T-helper 22 cell (primary cell): Measurements from ENCODE around the gene FOXD3.
"Not testable (repeated sequence)": the region's sequence is repeated elsewhere in the genome, so short reads cannot be mapped to it uniquely, and the experiment has no call there.

Experiments used
- DNase-seq: peaks from one replicate; pipeline ENCODE4 v3.0.0-alpha.2; 2020; ENCODE audit warnings: low read depth

FOXD3 gene

GRCh38 chr1:63321066-63321784 is 1.1 kb upstream of the FOXD3 start:
- DNase-seq = no peak

GRCh38 chr1:63321785-63322113 is 618 bp upstream of the FOXD3 start:
- no peak for DNase-seq

- DNase-seq = no peak
Observed at GRCh38 chr1:63322944-63323864, 837 bp downstream of the FOXD3 start.

GRCh38 chr1:63323865-63324778 is 1.8 kb downstream of the FOXD3 start:
- no peak for DNase-seq

- no peak for DNase-seq
Observed at GRCh38 chr1:63324779-63325119, 2.4 kb downstream of the FOXD3 start.

GRCh38 chr1:63325279-63325985 is 3.1 kb downstream of the FOXD3 start:
- no peak for DNase-seq

GRCh38 chr1:63326106-63326472 is 3.7 kb downstream of the FOXD3 start:
- no peak for DNase-seq

GRCh38 chr1:63326473-63327380 is 4.4 kb downstream of the FOXD3 start:
- no peak for DNase-seq

GRCh38 chr1:63327417-63328054 is 5.2 kb downstream of the FOXD3 start:
- DNase-seq = no peak

- no peak for DNase-seq
Observed at GRCh38 chr1:63328122-63328521, 5.8 kb downstream of the FOXD3 start.

GRCh38 chr1:63328781-63329180 is 6.4 kb downstream of the FOXD3 start:
- no peak for DNase-seq

- DNase-seq = no peak
Observed at GRCh38 chr1:63329621-63330330, 7.4 kb downstream of the FOXD3 start.

GRCh38 chr1:63330331-63330916 is 8.1 kb downstream of the FOXD3 start:
- no peak for DNase-seq

GRCh38 chr1:63342402-63342801 is 20.0 kb downstream of the FOXD3 start:
- no peak for DNase-seq

GRCh38 chr1:63343922-63344321 is 21.6 kb downstream of the FOXD3 start:
- DNase-seq = no peak

GRCh38 chr1:63350320-63350719 is 28.0 kb downstream of the FOXD3 start:
- DNase-seq = no peak

GRCh38 chr1:63352736-63353135 is 30.4 kb downstream of the FOXD3 start:
- no peak for DNase-seq

- not testable (repeated sequence) for DNase-seq
Observed at GRCh38 chr1:63356234-63356633, 33.9 kb downstream of the FOXD3 start.

- no peak for DNase-seq
Observed at GRCh38 chr1:63359561-63359960, 37.2 kb downstream of the FOXD3 start.
